Neuronal stem cell (in vitro differentiated cells): Measurements from ENCODE around the gene LSM10.

ENCODE experiments used
- DNase-seq: peaks from one replicate; pipeline ENCODE4 v3.0.0-alpha.2; 2013; ENCODE audit warnings: low spot score
- H2AFZ ChIP-seq: one replicate; pipeline ENCODE4 v1.6.1; 2013; ENCODE audit warnings: mild to moderate bottlenecking, low read length, inconsistent platforms
- H2AK5ac ChIP-seq: 2 replicates; pipeline ENCODE4 v1.6.1; 2013; ENCODE audit warnings: low read depth, mild to moderate bottlenecking, inconsistent platforms, low read length, moderate library complexity, mixed read lengths
- H2BK120ac ChIP-seq: 2 replicates; pipeline ENCODE4 v1.6.1; 2013; ENCODE audit warnings: low read depth, mild to moderate bottlenecking, inconsistent platforms, low read length, moderate library complexity, mixed read lengths
- H2BK12ac ChIP-seq: one replicate; pipeline ENCODE4 v1.6.1; 2013; ENCODE audit warnings: low read length, inconsistent platforms
- H2BK15ac ChIP-seq: 2 replicates; pipeline ENCODE4 v1.6.1; 2013; ENCODE audit warnings: mild to moderate bottlenecking, low read length, inconsistent platforms, mixed read lengths
- H2BK5ac ChIP-seq: one replicate; pipeline ENCODE4 v1.6.1; 2013; ENCODE audit warnings: inconsistent platforms, mild to moderate bottlenecking, low read length, moderate library complexity
- H3K14ac ChIP-seq: one replicate; pipeline ENCODE4 v1.6.1; 2013; ENCODE audit warnings: low read length, inconsistent platforms
- H3K18ac ChIP-seq: 2 replicates; pipeline ENCODE4 v1.6.1; 2013; ENCODE audit warnings: low read length, inconsistent platforms
- H3K23ac ChIP-seq: 2 replicates; pipeline ENCODE4 v1.6.1; 2013; ENCODE audit warnings: low read depth, mild to moderate bottlenecking, mixed read lengths, low read length, inconsistent platforms; ENCODE audit not compliant: poor library complexity
- H3K27ac ChIP-seq: replicated peaks from 3 replicates; pipeline ENCODE4 v1.5.1; 2013; ENCODE audit warnings: low read length, inconsistent platforms
- H3K27me3 ChIP-seq, 3 experiments: 2 replicates each; pipeline ENCODE4 v1.6.1; 2013; ENCODE audit warnings: low read length in 3 of 3, mild to moderate bottlenecking in 2 of 3, inconsistent platforms in 1 of 3, low read depth in 1 of 3, mixed read lengths in 1 of 3, moderate library complexity in 1 of 3; ENCODE audit not compliant: control insufficient read depth in 3 of 3, insufficient read depth in 3 of 3
- H3K36me3 ChIP-seq, 2 donors: replicated peaks in 1 of 2; 2 replicates each; pipeline ENCODE4 v1.6.1; 2013; ENCODE audit warnings: low read length in 2 of 2; ENCODE audit not compliant: control insufficient read depth in 2 of 2, insufficient read depth in 2 of 2
- H3K4ac ChIP-seq: 2 replicates; pipeline ENCODE4 v1.6.1; 2013; ENCODE audit warnings: inconsistent platforms, mild to moderate bottlenecking, low read length, moderate library complexity
- H3K4me1 ChIP-seq, 2 donors: 1 replicate in 1 of 2; 2 replicates in 1 of 2; pipeline ENCODE4 v1.6.1; 2013; ENCODE audit warnings: low read length in 2 of 2, low read depth in 1 of 2; ENCODE audit not compliant: control insufficient read depth in 2 of 2, insufficient read depth in 1 of 2
- H3K4me2 ChIP-seq: one replicate; pipeline ENCODE4 v1.6.1; 2013; ENCODE audit warnings: mild to moderate bottlenecking, low read length, inconsistent platforms; ENCODE audit not compliant: insufficient read depth, poor library complexity, severe bottlenecking
- H3K4me3 ChIP-seq, 2 donors: 2 replicates each; pipeline ENCODE4 v1.5.1; 2013; ENCODE audit warnings: low read length in 2 of 2, mild to moderate bottlenecking in 2 of 2, inconsistent platforms in 1 of 2, moderate library complexity in 1 of 2
- H3K79me1 ChIP-seq: one replicate; pipeline ENCODE4 v1.6.1; 2013; ENCODE audit warnings: low read depth, mild to moderate bottlenecking, inconsistent platforms, low read length, moderate library complexity
- H3K9ac ChIP-seq: one replicate; pipeline ENCODE4 v1.6.1; 2013; ENCODE audit warnings: mild to moderate bottlenecking, low read depth, low read length, inconsistent platforms; ENCODE audit not compliant: poor library complexity
- H3K9me3 ChIP-seq, 2 donors: replicated peaks in 1 of 2; 2 replicates each; pipeline versions ENCODE3 to v1.6.1; 2013; ENCODE audit warnings: low read length in 2 of 2, mild to moderate bottlenecking in 2 of 2, inconsistent platforms in 1 of 2, low read depth in 1 of 2, mixed read lengths in 1 of 2, moderate library complexity in 1 of 2; ENCODE audit not compliant: control insufficient read depth in 2 of 2, insufficient read depth in 1 of 2
- H4K8ac ChIP-seq: one replicate; pipeline ENCODE4 v1.6.1; 2013; ENCODE audit warnings: low read depth, mild to moderate bottlenecking, inconsistent platforms, low read length, moderate library complexity
- H4K91ac ChIP-seq: one replicate; pipeline ENCODE4 v1.6.1; 2013; ENCODE audit warnings: low read length, low read depth, mild to moderate bottlenecking, inconsistent platforms; ENCODE audit not compliant: poor library complexity
- WGBS, 2 donors: extraction: QIAGEN DNeasy Blood & Tissue Kit; methylation state at CpG; one replicate each; pipeline ENCODE4 v1.1.7; 2013; ENCODE audit warnings: missing lambda C conversion rate in 2 of 2, mixed read lengths in 1 of 2; ENCODE audit not compliant: insufficient read length in 2 of 2, insufficient replicate concordance in 1 of 2; ENCODE audit errors: extremely low coverage in 2 of 2; 5-methylcytosine and 5-hydroxymethylcytosine counted together

LSM10 gene

GRCh38 chr1:36346741-36347370 is 50.9 kb downstream of the LSM10 start:
- no peak overlapping the region for H2BK15ac ChIP-seq
- no peak overlapping the region for H3K14ac ChIP-seq
- H3K4me2 ChIP-seq = no peak overlapping the region
- H2BK5ac ChIP-seq = peak overlapping the region; percentile 68
- H2AFZ ChIP-seq = no peak overlapping the region
- no peak overlapping the region for H3K27ac ChIP-seq
- peaks cover 50 to 72% of the 10 kb centered on the region in 2 donors for H3K36me3 ChIP-seq
- peaks cover 0 to 1% of the 10 kb centered on the region in 2 donors for H3K9me3 ChIP-seq
- no peak overlapping the region for H4K91ac ChIP-seq
- H3K4me1 ChIP-seq = peaks cover 14 to 18% of the 10 kb centered on the region in 2 donors
- H3K23ac ChIP-seq = no peak overlapping the region
- no peak overlapping the region for H2BK120ac ChIP-seq
- no peak overlapping the region for H3K9ac ChIP-seq
- H2AK5ac ChIP-seq = no peak overlapping the region
- H3K27me3 ChIP-seq = no peaks in the 10 kb centered on the region
- no peak overlapping the region for H3K4ac ChIP-seq
- H3K4me3 ChIP-seq = no peak overlapping the region
- peaks cover 2% of the 10 kb centered on the region for H3K79me1 ChIP-seq
- no CpG with 5 or more reads among the region's 8 CpGs for WGBS, 2 donors
- no peak overlapping the region for H2BK12ac ChIP-seq
- H3K18ac ChIP-seq = no peak overlapping the region
- no peak overlapping the region for H4K8ac ChIP-seq
- DNase-seq = no peak

GRCh38 chr1:36345353-36345752 is 52.4 kb downstream of the LSM10 start:
- Histone ChIP-seq H3K36me3 (peaks cover 47 to 77% of the 10 kb centered on the region in 2 donors), H3K18ac (no peak overlapping the region), H3K4me3 (no peak overlapping the region), H3K27ac (no peak overlapping the region), H2AFZ (no peak overlapping the region), H3K9me3 (peaks cover 0 to 1% of the 10 kb centered on the region in 2 donors), H2BK12ac (no peak overlapping the region), H3K23ac (no peak overlapping the region), H3K9ac (no peak overlapping the region), H3K14ac (no peak overlapping the region), H3K4me1 (peaks cover 2 to 4% of the 10 kb centered on the region in 2 donors), H3K27me3 (no peaks in the 10 kb centered on the region), H2BK120ac (no peak overlapping the region), H4K91ac (no peak overlapping the region), H3K79me1 (peaks cover 3% of the 10 kb centered on the region), H3K4ac (no peak overlapping the region), H2BK5ac (no peak overlapping the region), H2AK5ac (no peak overlapping the region), H3K4me2 (no peak overlapping the region), H4K8ac (no peak overlapping the region), H2BK15ac (no peak overlapping the region)
- no CpG with 5 or more reads among the region's 7 CpGs for WGBS, 2 donors
- DNase-seq = no peak

GRCh38 chr1:36344395-36344680 is 53.4 kb downstream of the LSM10 start:
- H3K4ac ChIP-seq = no peak overlapping the region
- no peak overlapping the region for H2AFZ ChIP-seq

GRCh38 chr1:36343651-36344394 is 53.9 kb downstream of the LSM10 start:
- Histone ChIP-seq H3K36me3 (peaks cover 42 to 78% of the 10 kb centered on the region in 2 donors), H3K9ac (peak overlapping the region; percentile 30), H3K4me2 (no peak overlapping the region), H3K79me1 (peaks cover 3% of the 10 kb centered on the region), H4K91ac (no peak overlapping the region), H3K4me3 (no peak overlapping the region), H3K27me3 (no peaks in the 10 kb centered on the region), H4K8ac (no peak overlapping the region), H2BK120ac (no peak overlapping the region), H2AFZ (no peak overlapping the region), H2BK15ac (no peak overlapping the region), H3K4me1 (no peaks in the 10 kb centered on the region), H3K27ac (no peak overlapping the region), H3K23ac (peak overlapping the region; percentile 8), H2BK5ac (no peak overlapping the region), H3K4ac (no peak overlapping the region), H3K9me3 (peaks cover 0 to 1% of the 10 kb centered on the region in 2 donors), H3K14ac (no peak overlapping the region), H2AK5ac (no peak overlapping the region), H3K18ac (no peak overlapping the region), H2BK12ac (no peak overlapping the region)
- no CpG with 5 or more reads among the region's 24 CpGs for WGBS, 2 donors
- no peak for DNase-seq

More at GRCh38 chr1:36344395-36344680, 53.4 kb downstream of the LSM10 start:
- Histone ChIP-seq H3K4me2 (no peak overlapping the region), H2BK12ac (no peak overlapping the region), H2BK15ac (no peak overlapping the region), H3K4me1 (no peaks in the 10 kb centered on the region), H3K9me3 (peaks cover 0 to 1% of the 10 kb centered on the region in 2 donors), H2BK5ac (no peak overlapping the region), H4K8ac (no peak overlapping the region), H2BK120ac (no peak overlapping the region), H3K18ac (no peak overlapping the region), H3K27ac (no peak overlapping the region), H3K27me3 (no peaks in the 10 kb centered on the region), H2AK5ac (no peak overlapping the region), H3K23ac (peak overlapping the region; percentile 8), H3K79me1 (peaks cover 3% of the 10 kb centered on the region), H3K36me3 (peaks cover 46 to 83% of the 10 kb centered on the region in 2 donors), H3K9ac (no peak overlapping the region), H4K91ac (no peak overlapping the region), H3K14ac (no peak overlapping the region), H3K4me3 (no peak overlapping the region)
- no CpG with 5 or more reads among the region's 8 CpGs for WGBS, 2 donors
- DNase-seq = no peak
